C4-2B (cell line): Measurements from ENCODE around the gene GPD2.

ENCODE experiments used
- H3K27ac ChIP-seq: fragments of 450-650 bp; 2 replicates; pipeline ENCODE4 v1.5.1; 2017
- ZFX ChIP-seq: fragments of 450-650 bp; IDR thresholded peaks from 2 replicates; pipeline ENCODE4 v1.6.1; 2017
- TF ChIP-seq, protein P1 (sequence below): fragments of 450-650 bp; conservative IDR thresholded peaks from 2 replicates; pipeline ENCODE4 v1.5.1; 2017; ENCODE audit warnings: mild to moderate bottlenecking

Gene GPD2

GRCh38 chr2:156470975-156471583, 34.9 kb downstream of the GPD2 start:
- no peak overlapping the region for H3K27ac ChIP-seq
- TF ChIP-seq, protein P1, sequence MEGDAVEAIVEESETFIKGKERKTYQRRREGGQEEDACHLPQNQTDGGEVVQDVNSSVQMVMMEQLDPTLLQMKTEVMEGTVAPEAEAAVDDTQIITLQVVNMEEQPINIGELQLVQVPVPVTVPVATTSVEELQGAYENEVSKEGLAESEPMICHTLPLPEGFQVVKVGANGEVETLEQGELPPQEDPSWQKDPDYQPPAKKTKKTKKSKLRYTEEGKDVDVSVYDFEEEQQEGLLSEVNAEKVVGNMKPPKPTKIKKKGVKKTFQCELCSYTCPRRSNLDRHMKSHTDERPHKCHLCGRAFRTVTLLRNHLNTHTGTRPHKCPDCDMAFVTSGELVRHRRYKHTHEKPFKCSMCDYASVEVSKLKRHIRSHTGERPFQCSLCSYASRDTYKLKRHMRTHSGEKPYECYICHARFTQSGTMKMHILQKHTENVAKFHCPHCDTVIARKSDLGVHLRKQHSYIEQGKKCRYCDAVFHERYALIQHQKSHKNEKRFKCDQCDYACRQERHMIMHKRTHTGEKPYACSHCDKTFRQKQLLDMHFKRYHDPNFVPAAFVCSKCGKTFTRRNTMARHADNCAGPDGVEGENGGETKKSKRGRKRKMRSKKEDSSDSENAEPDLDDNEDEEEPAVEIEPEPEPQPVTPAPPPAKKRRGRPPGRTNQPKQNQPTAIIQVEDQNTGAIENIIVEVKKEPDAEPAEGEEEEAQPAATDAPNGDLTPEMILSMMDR = no peak
- no peak for TF ChIP-seq ZFX

DNA sequence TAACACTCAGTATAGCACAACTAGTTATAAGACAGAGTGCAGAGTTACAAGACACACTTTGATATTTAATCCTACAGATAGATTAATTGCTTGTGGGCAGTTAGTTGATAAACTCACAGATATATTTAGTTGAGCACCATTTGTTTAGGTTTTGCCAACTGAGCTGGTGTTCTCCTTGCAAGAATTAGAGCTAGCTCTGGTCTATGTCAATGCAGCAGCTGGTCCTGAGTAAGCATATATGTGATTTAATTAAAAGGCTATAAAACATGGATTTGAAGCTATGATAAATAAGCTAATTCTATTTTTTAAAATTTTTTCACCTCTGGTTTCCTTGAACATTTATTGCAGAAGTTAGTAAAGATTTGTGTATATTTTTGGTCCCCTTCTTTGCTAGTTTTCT, 35.6 kb downstream of the GPD2 start:
- no peak overlapping the region for H3K27ac ChIP-seq

DNA sequence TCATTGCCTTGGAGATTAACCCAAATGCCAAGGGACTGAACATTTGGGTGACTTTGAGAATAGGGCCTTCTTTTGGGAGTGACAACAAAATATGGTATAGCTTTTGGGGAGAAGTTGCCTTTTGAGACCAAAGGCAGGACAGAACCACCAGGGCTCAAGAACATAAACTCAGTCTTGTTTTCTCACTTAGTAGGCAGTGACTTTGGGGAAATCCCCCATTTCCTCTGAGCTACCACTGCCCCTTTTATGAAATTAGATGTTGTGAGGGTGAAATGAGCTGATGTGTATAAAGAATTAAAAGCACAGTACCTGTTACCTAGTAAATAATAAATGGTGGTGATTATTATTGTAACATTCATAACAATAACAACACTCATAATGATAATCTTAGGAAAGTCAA, 36.5 kb downstream of the GPD2 start:
- TF ChIP-seq, protein P1 = no peak
- no peak for TF ChIP-seq ZFX
- H3K27ac ChIP-seq = no peak overlapping the region

More for the DNA sequence above, 35.6 kb downstream of the GPD2 start:
- TF ChIP-seq, protein P1 = no peak
- no peak for TF ChIP-seq ZFX

GRCh38 chr2:156473445-156473844, 37.3 kb downstream of the GPD2 start:
- TF ChIP-seq ZFX = no peak
- TF ChIP-seq, protein P1 = no peak
- H3K27ac ChIP-seq = no peak overlapping the region

- TF ChIP-seq, protein P1 = no peak
- TF ChIP-seq ZFX = no peak
- H3K27ac ChIP-seq = no peak overlapping the region
Observed at GRCh38 chr2:156474401-156474800, 38.2 kb downstream of the GPD2 start.

- no peak overlapping the region for H3K27ac ChIP-seq
- no peak for TF ChIP-seq ZFX
- TF ChIP-seq, protein P1 = no peak
Observed at GRCh38 chr2:156476021-156476849, 40.1 kb downstream of the GPD2 start.

- H3K27ac ChIP-seq = no peak overlapping the region
- TF ChIP-seq ZFX = no peak
- TF ChIP-seq, protein P1 = no peak
Observed at GRCh38 chr2:156476850-156477206, 40.6 kb downstream of the GPD2 start.
